Subcutaneous preadipocyte (primary cell): ENCODE measurements around the gene ITFG2. TPM values are rescaled to one million over a fixed set of nuclear protein-coding genes. Genes with fewer than 3 reads are reported as not detected.

Source experiments
- total RNA-seq: library from RNA; depleted of rRNA; stranded (reverse); fragments of >200 nt; gene quantifications from 2 replicates; pipeline ENCODE4 v1.2.3, GENCODE V29; 2012

ITFG2 gene
- total RNA-seq = 20.2 and 23.9 TPM in 2 replicates

GRCh38 chr12:2812290-2813213, at the start of gene ITFG2:
Gene ITFG2, plus strand, starts transcription at chr12:2812668. Its CDS starts 93 bp downstream, at chr12:2812761.

GRCh38 chr12:2794736-2795289, 17.7 kb upstream of the ITFG2 start, which contains the start of gene FKBP4:
Gene FKBP4, plus strand, starts transcription at chr12:2794970. Its CDS starts 170 bp downstream, at chr12:2795140.

GRCh38 chr12:2834581-2835491, 22.4 kb downstream of the ITFG2 start, which contains the start of gene NRIP2:
Gene NRIP2, minus strand, starts transcription at chr12:2835035. Its CDS starts 52 bp downstream, at chr12:2834983.

GRCh38 chr12:2857021-2857431, 44.6 kb downstream of the ITFG2 start, which contains the start of gene TEX52:
Gene TEX52, minus strand, starts transcription at chr12:2857039. Its CDS starts 13 bp downstream, at chr12:2857026.

Other genes starting within 250 kb of the ITFG2 start
- gene FKBP4, start 17.7 kb upstream of the ITFG2 start, total RNA-seq = 35.6 and 49.3 TPM in 2 replicates
- gene NRIP2, start 22.4 kb downstream of the ITFG2 start, total RNA-seq = under 0.01 TPM in 1 of 2 replicates, not detected in the other
- gene TEX52, start 44.4 kb downstream of the ITFG2 start, total RNA-seq = not detected in 2 replicates
- 24.6 and 26.2 TPM in 2 replicates for gene FOXM1, start 64.5 kb downstream of the ITFG2 start, total RNA-seq
- 16.5 and 27.8 TPM in 2 replicates for gene RHNO1, start 64.6 kb downstream of the ITFG2 start, total RNA-seq
- gene TULP3, start 78.2 kb downstream of the ITFG2 start, total RNA-seq = 36.7 and 43.8 TPM in 2 replicates
- 16.9 and 22.7 TPM in 2 replicates for gene TEAD4, start 146.7 kb downstream of the ITFG2 start, total RNA-seq